Pancreas (tissue), 10 donors: ENCODE results near the gene TKT. TPM values are rescaled to one million over a fixed set of nuclear protein-coding genes. Genes with fewer than 3 reads are reported as not detected.
A peak's percentile ranks its signal among the peaks of the same experiment; 100 is the strongest.

ENCODE experiments used
- ATAC-seq, 4 donors: fragments of 200-7000 bp; cut with Tn5 transposase; one replicate each; pipeline versions ENCODE4 v1.8.0 to v1.9.1; 2020; ENCODE audit warnings: mild to moderate bottlenecking in 4 of 4, moderate library complexity in 4 of 4
- DNase-seq, 6 donors: peaks; one replicate each; pipeline ENCODE4 v3.0.0-alpha.2; 2020
- FAIRE-seq: peaks from 2 replicates; lab custom pipeline; 2012; peaks lifted over from hg19 to GRCh38; lab: Jason Lieb, UNC
- H3K27ac ChIP-seq, 4 donors: fragments of 200-600 bp; sonication (generic); 1 replicate in 3 of 4; 2 replicates in 1 of 4; pipeline versions ENCODE4 v1.5.0 to v1.8.0; 2020
- H3K27me3 ChIP-seq, 4 donors: fragments of 200-600 bp; one replicate each; pipeline ENCODE4 v1.8.0; 2021
- H3K36me3 ChIP-seq, 3 donors: fragments of 200-600 bp; sonication (generic) in 1 of 3; one replicate each; pipeline versions ENCODE4 v1.5.0 to v1.8.0; 2020 to 2021
- H3K4me1 ChIP-seq, 3 donors: fragments of 200-600 bp; one replicate each; pipeline ENCODE4 v1.8.0; 2021
- H3K4me3 ChIP-seq, 4 donors: fragments of 200-600 bp; sonication (generic) in 2 of 4; one replicate each; pipeline versions ENCODE4 v1.5.0 to v1.8.0; 2020 to 2021
- H3K9me3 ChIP-seq, 4 donors: fragments of 200-600 bp; one replicate each; pipeline ENCODE4 v1.8.0; 2021
- WGBS, 2 donors: extraction: QIAGEN DNeasy Blood & Tissue Kit; methylation state at CpG; one replicate each; pipeline ENCODE4 v1.1.7; 2013; 5-methylcytosine and 5-hydroxymethylcytosine counted together
- intact Hi-C, 3 donors: fragments of 100-400 bp; cut with DNase I; formaldehyde crosslinking; loops; one replicate each; pipeline versions ENCODE4 v1.11.1 to v1.14.2; 2022
- polyA plus RNA-seq, 2 donors: library from polyadenylated mRNA; stranded (reverse); fragments of 200-250 nt; gene quantifications; one replicate each; pipeline ENCODE4 v1.2.3, GENCODE V29; 2013
- total RNA-seq, 6 donors: library from RNA; stranded (reverse); fragmentation: NEBNext Ultra II Directional in 4 of 6; extraction: Animal tissue kit (Norgen Biotek cat#: 25700) in 4 of 6; gene quantifications; one replicate each; pipeline versions ENCODE4 v1.2.1 to v1.2.4, GENCODE V29; 2021 to 2023
- TF ChIP-seq, protein P1 (sequence below), 4 donors: fragments of 200-600 bp; sonication (generic) in 3 of 4; IDR thresholded peaks; one replicate each; pipeline versions ENCODE4 v1.5.0 to v1.8.0; 2021; ENCODE audit warnings: antibody characterized with exemption in 4 of 4
- donor health status: healthy with polysubstance abuse.
- donor health status: DM: no; HTN: no; CAD: no; lungs with moderate emphysema.
- donor health status: DM: no; HTN: no; CAD: no.
- donor health status: control.
- donor health status: control.
- donor health status: Bipolar disorder and iron deficiency.
- donor health status: DM: yes; HTN: yes; CAD: no.
- donor health status: DM: no; HTN: no; CAD: no.
- donor health status: DM: no; HTN: no; CAD: no.
- donor health status: DM: yes; HTN: yes; CAD: no.

The TKT gene, protein sequence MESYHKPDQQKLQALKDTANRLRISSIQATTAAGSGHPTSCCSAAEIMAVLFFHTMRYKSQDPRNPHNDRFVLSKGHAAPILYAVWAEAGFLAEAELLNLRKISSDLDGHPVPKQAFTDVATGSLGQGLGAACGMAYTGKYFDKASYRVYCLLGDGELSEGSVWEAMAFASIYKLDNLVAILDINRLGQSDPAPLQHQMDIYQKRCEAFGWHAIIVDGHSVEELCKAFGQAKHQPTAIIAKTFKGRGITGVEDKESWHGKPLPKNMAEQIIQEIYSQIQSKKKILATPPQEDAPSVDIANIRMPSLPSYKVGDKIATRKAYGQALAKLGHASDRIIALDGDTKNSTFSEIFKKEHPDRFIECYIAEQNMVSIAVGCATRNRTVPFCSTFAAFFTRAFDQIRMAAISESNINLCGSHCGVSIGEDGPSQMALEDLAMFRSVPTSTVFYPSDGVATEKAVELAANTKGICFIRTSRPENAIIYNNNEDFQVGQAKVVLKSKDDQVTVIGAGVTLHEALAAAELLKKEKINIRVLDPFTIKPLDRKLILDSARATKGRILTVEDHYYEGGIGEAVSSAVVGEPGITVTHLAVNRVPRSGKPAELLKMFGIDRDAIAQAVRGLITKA
- total RNA-seq (100 to 1,000 TPM; 153 to 306 (median 208) TPM), polyA plus RNA-seq (100 to 1,000 TPM; 114 to 122 TPM)

DNA sequence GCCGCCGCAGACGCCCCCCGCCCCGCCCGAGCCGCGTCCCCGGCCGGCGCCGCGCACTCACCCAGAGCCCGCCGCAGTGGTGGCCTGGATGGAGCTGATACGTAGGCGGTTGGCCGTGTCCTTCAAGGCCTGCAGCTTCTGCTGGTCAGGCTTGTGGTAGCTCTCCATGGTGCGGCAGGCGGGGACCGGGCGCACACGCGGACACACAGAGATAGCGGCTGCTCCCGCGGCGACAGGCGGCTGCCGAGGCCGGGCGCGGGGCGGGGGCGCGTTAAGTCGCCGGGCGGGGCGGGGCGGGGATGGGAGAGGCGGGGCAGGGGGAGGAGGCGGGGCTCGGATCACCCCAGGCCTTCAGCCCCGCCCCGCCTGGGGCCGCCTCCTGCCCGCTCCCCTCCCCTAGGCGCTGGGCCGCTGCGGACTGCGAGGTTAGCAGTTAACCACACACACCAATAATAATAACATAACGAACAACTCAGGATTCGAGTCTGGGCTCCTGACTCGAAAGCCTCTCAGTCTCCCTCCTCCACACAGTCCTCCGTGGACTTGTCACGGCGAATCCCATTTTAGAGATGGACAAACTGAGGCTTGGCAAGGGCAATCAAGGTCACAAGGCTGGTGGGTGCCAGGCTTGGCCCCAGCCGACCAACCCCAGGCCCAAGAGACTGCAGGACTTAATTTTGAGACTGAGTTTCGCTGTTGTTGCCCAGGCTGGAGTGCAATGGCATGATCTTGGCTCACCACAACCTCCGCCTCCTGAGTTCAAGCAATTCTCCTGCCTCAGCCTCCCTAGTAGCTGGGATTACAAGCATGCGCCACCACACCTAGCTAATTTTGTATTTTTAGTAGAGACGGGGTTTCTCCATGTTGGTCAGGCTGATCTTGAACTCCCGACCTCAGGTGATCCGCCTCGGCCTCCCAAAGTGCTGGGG is at the start of gene TKT:
Gene TKT, minus strand, starts transcription at position 248 of the 929 bp plus-strand sequence. Its CDS starts 80 bp downstream, at position 168.
- TF ChIP-seq, protein P1, sequence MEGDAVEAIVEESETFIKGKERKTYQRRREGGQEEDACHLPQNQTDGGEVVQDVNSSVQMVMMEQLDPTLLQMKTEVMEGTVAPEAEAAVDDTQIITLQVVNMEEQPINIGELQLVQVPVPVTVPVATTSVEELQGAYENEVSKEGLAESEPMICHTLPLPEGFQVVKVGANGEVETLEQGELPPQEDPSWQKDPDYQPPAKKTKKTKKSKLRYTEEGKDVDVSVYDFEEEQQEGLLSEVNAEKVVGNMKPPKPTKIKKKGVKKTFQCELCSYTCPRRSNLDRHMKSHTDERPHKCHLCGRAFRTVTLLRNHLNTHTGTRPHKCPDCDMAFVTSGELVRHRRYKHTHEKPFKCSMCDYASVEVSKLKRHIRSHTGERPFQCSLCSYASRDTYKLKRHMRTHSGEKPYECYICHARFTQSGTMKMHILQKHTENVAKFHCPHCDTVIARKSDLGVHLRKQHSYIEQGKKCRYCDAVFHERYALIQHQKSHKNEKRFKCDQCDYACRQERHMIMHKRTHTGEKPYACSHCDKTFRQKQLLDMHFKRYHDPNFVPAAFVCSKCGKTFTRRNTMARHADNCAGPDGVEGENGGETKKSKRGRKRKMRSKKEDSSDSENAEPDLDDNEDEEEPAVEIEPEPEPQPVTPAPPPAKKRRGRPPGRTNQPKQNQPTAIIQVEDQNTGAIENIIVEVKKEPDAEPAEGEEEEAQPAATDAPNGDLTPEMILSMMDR (IDR thresholded peaks at IDR 0.05): no peak
- ATAC-seq (peak; percentile 69 to 83 (median 78)), FAIRE-seq (no peak), DNase-seq (peak; percentile 85 to 94 (median 88))
- intact Hi-C loops: no loop called here
- H3K36me3 ChIP-seq: no peaks in the 10 kb centered on the region
- peak within 1 kb of the TSS; percentile 56 to 83 (median 74) for H3K27ac ChIP-seq
- no peaks in the 10 kb centered on the region for H3K9me3 ChIP-seq
- H3K4me1 ChIP-seq: peaks cover 9 to 19% (median 18%) of the 10 kb centered on the region in 3 donors
- no peaks in the 10 kb centered on the region for H3K27me3 ChIP-seq
- peak within 1 kb of the TSS; percentile 77 to 99 (median 84) for H3K4me3 ChIP-seq
- WGBS, 2 donors: 11 to 23% methylated on average over 31 to 65 of the region's 66 CpGs

DNA sequence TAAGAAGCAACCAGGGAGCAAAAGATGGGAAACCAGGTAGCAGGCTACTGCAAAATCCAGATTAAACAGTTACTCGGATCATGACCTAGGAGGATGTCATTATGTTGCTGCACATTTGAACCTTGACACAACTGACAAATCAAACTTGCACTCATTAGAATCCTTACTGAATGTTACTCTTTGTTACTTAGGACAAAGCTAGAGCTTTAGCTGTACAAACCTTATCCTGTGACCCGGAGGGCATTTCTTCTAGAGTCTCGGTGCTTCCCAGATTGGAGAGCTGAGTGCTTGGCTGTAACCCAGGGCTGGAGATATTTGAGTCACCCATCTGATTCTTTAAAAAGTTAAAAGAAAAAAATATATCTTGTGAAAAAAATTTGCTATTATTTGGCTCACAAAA is 48.1 kb upstream of the TKT start:
- Histone ChIP-seq H3K27me3 (no peaks in the 10 kb centered on the region), H3K27ac (no peak overlapping the region), H3K4me1 (no peaks in the 10 kb centered on the region), H3K9me3 (no peaks in the 10 kb centered on the region), H3K36me3 (peaks cover 0 to 16% (median 5%) of the 10 kb centered on the region in 3 donors), H3K4me3 (no peak overlapping the region)
- ATAC-seq (no peak), FAIRE-seq (no peak), DNase-seq (no peak)
- WGBS, 2 donors: 28 to 39% methylated on average over 3 of the region's 3 CpGs
- intact Hi-C loops: loop anchor here in 1 of 3 donors (10.0 kb wide), 1 partner anchor 401 kb away; no protein-coding TSS in a partner anchor
- TF ChIP-seq, protein P1 (IDR thresholded peaks at IDR 0.05): no peak

DNA sequence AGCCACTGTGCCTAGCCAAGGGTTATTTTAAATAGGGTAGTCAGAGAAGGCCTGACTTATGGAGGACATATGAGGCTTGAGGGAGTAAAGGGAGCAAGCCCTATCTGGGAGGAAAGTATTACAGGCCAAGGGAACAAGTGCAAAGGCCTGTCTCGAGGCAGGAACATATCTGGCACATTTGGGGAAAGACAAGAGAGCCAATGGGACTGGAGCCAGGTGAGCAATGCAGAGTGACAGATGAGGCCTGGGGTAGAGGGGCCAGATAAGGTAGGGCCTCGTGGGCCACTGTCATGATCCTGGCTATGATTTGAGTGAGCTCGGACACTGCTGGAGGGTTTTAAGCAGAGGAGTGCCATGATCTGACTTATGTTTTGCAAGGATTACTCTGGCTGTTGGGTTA is 47.7 kb upstream of the TKT start:
- peaks cover 0 to 12% (median 5%) of the 10 kb centered on the region in 3 donors for H3K36me3 ChIP-seq
- no peak overlapping the region for H3K27ac ChIP-seq
- FAIRE-seq (no peak), DNase-seq (no peak), ATAC-seq (no peak)
- intact Hi-C loops: loop anchor here in 1 of 3 donors (10.0 kb wide), 1 partner anchor 401 kb away; no protein-coding TSS in a partner anchor
- no peaks in the 10 kb centered on the region for H3K27me3 ChIP-seq
- H3K4me3 ChIP-seq: no peak overlapping the region
- H3K4me1 ChIP-seq: no peaks in the 10 kb centered on the region
- TF ChIP-seq, protein P1 (IDR thresholded peaks at IDR 0.05): no peak
- H3K9me3 ChIP-seq: no peaks in the 10 kb centered on the region
- 38 to 45% methylated on average over 3 of the region's 3 CpGs for WGBS, 2 donors

DNA sequence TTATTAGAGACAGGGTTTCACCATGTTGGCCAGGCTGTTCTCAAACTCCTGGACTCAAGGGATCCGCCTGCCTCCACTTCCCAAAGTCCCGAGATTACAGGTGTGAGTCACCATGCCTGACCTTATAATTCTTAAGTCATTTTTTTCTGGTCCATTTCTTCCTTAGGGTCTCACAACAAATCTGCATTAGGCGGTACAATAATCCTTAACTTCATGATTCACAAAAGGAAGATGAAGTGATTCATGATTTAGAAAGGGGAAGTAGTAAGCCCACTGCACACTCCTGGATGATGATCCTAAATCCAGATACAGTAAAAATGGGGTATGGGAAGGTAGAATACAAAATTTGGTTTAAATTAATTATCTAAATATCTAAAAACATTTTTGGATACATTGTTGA is 45.0 kb upstream of the TKT start:
- WGBS, 2 donors: 94% methylated on average over 3 of the region's 3 CpGs
- Histone ChIP-seq H3K9me3 (no peaks in the 10 kb centered on the region), H3K36me3 (peaks cover 0 to 12% (median 0%) of the 10 kb centered on the region in 3 donors), H3K27ac (no peak overlapping the region), H3K4me1 (no peaks in the 10 kb centered on the region), H3K4me3 (no peak overlapping the region), H3K27me3 (no peaks in the 10 kb centered on the region)
- TF ChIP-seq, protein P1 (IDR thresholded peaks at IDR 0.05): no peak
- ATAC-seq (no peak), DNase-seq (no peak), FAIRE-seq (no peak)
- intact Hi-C loops: loop anchor here in 1 of 3 donors (10.0 kb wide), 1 partner anchor 404 kb away; no protein-coding TSS in a partner anchor
